Cardiac septum (tissue), 1 donor: ENCODE data around the gene PKNOX2. TPM values are rescaled to one million over a fixed set of nuclear protein-coding genes. Genes with fewer than 3 reads are reported as not detected.

Experiments used
- DNase-seq: peaks from one replicate; pipeline ENCODE4 v3.0.0-alpha.2; 2020; ENCODE audit warnings: low spot score
- intact Hi-C: fragments of 100-400 bp; cut with DNase I; formaldehyde crosslinking; loops from one replicate; pipeline ENCODE4 v1.14.0; 2022
- total RNA-seq: library from RNA; stranded (reverse); fragmentation: NEBNext Ultra II Directional; extraction: Animal tissue kit (Norgen Biotek cat#: 25700); gene quantifications from one replicate; pipeline ENCODE4 v1.2.1, GENCODE V29; 2021
- donor health status: DM: no; HTN: no; CAD: no.

PKNOX2 gene
- total RNA-seq, 1 donor from 2014 or later: 7.1 TPM

DNA sequence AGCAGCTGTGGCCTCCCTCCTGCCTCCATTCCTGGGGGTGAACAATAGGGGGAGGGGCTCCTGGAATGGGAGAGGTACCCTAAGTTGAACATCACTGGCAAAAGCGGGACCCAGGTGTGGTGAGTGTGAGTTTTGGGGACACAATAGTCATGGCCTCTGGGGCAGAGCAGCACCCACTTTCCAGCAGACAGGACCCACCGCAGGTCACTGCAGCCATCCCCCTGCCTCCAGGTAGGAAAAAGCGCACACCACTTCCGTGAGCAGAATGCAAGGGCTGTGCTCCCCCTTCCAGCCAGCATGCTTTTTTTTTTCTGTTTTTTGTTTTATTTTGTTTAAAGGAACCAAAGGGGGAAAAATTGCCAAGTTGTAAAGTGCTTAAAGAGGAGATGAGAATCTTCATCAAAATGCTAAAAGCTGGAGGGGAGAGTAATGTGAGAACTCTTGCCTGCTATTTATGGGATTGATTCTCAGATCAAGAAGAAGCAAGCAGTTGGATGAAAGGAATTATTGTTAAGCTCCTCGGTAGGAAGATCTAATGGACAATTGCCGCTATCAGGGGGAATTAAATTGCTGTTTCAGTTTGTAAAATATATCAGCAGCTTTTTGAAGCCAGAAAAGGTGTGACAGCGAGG lies 178.7 kb downstream of the PKNOX2 start:
- peak; percentile 74 for DNase-seq
- intact Hi-C loops: no loop called here

DNA sequence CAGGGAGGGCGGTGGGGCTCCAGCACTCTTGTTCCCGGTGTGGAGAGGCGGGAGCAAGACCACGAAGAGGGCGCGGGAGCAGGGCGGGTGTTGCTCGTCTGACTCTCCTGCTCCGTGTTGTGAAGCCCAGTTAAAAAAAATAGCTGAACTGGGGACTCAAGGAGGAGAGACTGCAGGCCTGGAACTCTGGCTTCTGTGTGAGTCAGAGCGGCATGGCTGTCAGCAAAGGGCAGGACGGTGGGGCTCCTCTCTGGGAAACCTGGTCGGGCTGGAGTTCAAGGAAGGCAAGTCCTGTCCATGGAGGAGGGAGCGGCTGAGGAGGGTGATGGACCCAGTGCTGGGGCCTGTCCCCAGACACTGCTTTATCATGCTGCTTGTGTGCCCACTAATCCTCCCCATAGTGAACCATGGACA lies 179.2 kb downstream of the PKNOX2 start:
- intact Hi-C loops: no loop called here
- no peak for DNase-seq

DNA sequence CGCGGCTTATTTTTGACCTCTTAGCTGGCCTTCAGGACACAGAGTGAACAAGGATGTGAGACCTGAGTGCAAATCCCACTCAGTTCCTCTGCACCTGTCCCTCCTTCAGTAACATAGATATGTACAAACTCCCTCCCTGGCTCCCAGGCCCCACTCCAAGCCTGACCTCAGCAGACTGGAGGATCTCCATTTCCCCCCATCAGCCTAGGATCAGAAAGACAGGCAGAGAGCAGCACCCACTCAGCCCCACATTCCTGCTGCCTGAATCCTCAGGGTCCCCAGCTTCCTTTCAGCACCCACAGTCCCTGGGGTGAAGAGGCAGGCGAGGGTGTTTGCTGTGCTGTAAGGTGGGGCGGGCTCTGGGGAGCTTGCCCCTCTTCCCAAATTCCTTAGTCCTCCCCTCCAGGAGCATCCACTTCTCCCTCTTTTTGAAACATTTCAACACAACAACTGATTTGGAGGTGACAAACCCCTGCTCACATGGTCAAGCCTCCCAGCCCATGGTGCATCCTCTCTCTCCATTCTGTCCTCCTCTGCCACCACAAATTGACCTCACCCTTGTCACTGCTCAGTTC lies 180.4 kb downstream of the PKNOX2 start:
- intact Hi-C loops: loop anchor here (1.0 to 5.0 kb wide), 3 partner anchors 62 to 181 kb away; partner anchors contain the start of gene PKNOX2
- DNase-seq: no peak

DNA sequence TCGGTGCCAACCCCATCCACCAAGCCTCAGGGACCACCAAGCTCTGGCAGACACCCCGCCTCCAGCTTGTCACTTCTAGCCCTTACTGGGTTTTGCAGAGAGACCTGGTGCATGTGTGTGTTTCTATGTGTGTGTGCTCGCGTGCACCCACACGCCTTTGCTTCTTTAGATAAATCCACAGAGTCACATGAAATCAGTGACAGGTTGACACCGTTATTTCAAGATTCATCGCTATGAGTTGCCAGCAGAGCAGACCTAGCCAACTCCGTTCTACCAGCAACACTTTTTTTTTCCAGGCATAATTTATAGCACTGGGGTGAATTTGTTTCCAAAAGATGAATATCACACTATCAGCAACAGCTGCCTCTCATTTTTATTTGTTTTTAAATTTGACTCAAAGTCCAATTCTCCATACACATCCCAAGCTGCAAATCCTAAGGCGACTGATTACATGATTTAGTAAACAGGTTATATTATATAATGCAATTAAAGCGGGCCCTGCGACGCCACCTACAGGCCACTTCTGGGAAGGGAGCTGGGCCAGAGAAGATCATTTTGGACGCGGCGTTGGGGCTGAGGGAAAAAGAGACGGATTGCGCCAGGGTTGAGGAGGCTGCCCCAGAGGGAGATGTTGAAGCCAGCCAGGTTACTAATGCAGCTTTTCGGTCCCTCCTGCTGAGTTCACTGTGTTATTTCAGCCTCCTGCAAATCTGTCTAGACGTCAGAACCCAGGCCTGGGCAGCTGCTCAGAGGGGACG lies 181.0 kb downstream of the PKNOX2 start:
- intact Hi-C loops: loop anchor here (1.0 to 5.0 kb wide), 3 partner anchors 62 to 181 kb away; partner anchors contain the start of gene PKNOX2
- peak; percentile 87 for DNase-seq

DNA sequence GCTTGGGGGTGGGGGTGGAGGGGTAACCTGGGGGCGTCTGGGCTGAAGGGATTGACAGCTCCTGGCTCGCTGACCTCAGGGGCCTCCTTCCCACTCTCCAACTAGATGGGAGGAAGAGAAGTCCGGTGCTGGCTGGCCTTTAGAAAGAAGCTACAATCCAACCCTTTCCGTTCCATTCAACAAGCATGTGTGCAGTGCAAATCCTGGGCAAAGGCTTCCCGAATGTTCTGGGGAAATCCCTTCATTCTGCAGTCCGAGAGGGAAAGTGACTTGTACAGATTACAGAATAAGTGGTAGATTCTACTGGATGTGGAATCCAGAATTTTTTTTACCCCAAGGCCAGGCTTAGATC lies 181.6 kb downstream of the PKNOX2 start:
- no peak for DNase-seq
- intact Hi-C loops: loop anchor here (5.0 kb wide), 2 partner anchors 61 to 81 kb away; no protein-coding TSS in a partner anchor

DNA sequence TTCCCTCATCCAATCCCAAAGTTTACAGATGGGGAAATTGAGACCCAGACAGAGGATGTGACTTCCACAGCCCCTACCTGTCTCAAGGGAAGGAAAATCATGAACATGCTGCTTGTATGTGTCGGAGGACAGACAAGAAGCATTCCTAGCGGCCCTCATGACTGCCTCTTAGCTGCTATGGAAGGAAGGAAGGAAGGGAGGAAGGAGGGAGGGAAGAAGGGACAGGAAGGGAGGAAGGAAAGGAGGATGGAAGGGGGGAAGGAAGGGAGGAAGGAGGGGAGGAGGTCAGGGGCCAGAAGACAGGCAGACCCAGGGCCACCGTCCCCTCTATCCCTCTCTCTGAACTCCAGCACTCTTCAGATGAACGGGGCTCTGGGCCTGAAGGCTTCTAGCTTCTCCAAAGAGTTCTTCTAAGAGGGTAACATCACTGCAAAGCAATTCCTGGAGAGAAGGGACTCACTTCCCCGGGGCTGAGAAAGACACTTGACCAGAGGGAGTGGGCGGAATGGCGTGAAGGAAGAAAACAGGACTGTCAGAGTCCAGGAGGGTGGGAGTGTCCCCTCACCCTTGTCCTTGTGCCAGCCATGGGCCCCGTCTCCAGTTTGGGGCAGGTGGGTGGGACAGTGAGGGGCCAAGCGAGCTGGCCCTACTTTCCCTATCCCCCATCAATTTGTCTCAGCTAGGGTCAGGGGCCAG lies 182.2 kb downstream of the PKNOX2 start:
- no peak for DNase-seq
- intact Hi-C loops: loop anchor here (5.0 kb wide), 2 partner anchors 61 to 81 kb away; no protein-coding TSS in a partner anchor

DNA sequence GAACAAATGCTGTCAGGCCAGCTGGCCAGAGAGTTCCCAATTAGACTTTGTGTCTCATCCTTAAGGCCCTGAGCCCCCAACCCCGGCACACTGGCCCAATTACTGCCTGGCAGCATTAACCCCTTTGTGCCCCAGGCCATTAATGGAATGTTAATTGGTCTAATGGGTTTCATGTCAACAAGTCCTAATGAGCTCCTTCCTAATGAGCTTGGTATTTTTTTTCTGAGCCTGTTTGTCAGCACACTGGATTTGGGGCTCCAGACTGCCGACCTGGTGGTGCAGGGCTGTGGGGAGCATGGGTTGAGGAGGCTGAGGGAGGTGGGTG lies 182.7 kb downstream of the PKNOX2 start:
- no peak for DNase-seq
- intact Hi-C loops: loop anchor here (5.0 kb wide), 2 partner anchors 60 to 80 kb away; no protein-coding TSS in a partner anchor

DNA sequence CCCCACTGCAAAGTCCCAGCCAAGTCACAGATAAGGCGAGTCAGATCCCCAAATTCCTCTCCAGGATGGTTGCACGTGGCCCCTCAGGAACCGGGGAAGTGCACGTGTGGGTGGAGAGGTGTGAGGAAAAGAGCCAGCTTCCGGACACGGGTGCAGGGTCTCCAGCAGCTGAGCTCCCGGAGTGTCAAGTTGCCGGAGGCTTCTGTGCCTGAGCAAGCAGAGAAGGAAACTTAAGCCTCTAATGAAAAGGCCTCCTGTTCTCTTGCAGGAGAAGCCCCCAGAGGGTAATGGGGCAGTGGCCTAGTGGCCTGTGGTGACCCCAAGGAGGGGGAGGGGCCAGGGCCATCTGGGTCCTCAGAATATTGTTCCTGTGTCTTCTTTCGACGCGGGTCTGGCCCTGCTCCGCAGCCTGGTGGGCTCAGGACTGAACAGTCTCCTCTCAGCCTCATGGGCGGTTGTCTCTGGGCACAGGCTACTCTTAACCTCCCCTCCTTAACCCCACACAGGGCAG lies 183.6 kb downstream of the PKNOX2 start:
- DNase-seq: no peak
- intact Hi-C loops: loop anchor here (2.0 to 5.0 kb wide), 3 partner anchors 59 to 257 kb away; no protein-coding TSS in a partner anchor

DNA sequence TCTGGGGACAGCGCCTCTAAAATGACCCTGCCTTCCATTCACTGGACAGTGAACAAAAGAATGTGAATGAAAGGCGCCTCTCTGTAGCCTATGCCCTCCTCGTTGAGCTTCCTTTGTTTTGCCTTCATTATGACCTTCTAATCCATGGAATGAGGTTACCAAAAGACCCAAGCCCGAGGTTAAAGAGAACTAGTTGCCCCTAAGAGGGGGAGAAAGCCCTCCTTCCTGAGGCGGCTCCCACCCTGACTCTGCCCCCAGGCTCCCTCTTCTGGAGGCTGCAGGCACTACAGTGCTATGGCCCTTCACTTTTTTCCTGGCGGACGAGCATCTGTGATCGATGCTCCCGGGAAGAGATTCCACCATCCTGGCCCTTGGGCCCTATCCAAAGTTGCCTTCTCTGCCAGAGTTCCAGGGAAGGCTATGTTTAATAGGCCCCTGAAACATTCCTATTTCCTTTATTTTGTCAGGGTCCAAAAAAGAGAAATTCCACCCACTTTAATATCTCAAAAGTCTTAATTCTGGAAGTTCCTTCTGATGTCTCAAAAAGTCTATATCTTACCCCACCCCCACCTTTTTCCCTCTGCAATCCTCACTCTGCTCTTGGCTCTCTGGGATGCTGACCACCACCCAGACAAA lies 184.2 kb downstream of the PKNOX2 start:
- intact Hi-C loops: loop anchor here (2.0 to 5.0 kb wide), 3 partner anchors 59 to 258 kb away; no protein-coding TSS in a partner anchor

DNA sequence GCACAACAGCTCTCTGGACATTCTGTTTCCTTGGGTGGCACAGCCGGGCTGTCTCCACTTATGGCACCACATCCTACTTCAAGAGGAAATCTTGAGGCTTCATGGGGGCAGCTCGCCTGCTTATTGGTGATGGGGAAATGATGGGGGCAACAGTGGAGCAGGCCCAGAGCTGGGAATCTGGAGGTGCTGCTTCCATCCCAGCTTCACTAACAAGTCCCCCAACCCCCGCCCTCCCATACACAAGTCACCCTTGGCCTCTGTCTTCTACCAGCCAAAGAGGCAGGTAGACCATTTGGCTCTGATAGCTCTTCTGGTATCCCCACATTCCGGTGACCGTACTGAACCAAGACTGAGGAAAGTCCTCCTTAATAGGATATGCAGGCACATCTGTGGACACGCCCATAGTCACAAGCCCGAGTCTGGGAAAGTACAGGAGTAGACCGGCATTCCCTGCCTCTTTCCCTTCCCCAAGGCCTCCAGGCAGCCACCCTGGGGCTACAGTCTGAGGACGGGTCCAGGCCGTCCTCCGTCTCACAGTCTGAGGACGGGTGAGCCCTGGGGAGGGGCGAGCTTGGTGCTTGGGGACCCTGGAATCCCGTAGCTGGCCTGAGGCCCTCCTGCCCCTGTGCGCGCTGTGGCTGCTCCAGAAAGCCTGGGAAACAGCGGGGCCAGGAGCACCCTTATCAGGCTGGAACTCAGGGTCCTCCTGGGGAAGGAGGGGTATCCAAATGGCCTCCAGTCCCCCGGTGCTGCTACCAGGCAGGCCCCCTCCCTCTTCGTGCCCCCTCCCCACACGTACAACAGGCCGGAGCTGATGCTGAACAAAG lies 185.9 kb downstream of the PKNOX2 start:
- intact Hi-C loops: no loop called here
- no peak for DNase-seq

More for the DNA sequence above, 184.2 kb downstream of the PKNOX2 start:
- DNase-seq: no peak

DNA sequence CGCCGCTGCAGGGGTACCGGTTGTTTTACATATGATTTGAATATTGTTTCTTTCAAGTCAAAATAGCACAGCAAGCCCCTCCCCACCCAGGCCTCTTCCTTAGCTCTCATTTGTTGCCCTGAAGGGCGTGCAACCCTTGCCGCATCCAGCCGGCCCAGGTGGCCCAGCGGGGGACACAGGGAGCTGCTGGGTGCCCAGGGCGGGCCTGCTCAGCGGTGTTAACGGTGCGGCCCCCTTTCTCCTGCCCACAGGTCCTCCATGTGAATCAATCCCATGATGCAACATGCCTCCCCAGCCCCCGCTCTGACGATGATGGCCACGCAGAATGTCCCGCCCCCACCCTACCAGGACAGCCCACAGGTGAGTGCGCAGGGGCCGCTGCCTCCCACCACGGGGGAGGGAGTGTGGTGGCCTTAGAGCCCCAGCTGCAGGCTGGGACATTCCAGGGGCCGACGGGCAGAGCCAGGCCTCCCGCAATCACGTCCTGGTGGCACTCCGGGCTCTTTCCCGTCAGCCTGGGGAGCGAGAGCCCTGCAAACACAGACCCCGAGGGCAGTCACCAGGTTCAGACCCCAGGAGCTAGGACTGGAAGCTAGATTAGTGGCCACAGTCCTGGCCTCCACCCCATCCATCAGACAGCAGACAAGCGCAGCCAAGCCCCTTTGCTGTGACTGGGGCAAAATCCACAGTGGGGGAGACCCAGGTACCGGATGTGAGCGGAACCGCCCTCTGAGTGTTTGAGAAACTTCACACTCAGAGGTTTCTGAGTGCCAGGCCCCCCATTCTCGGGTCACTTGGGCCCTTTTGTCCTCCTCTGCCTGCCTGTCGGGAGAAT lies 186.7 kb downstream of the PKNOX2 start:
- DNase-seq: no peak
- intact Hi-C loops: no loop called here

DNA sequence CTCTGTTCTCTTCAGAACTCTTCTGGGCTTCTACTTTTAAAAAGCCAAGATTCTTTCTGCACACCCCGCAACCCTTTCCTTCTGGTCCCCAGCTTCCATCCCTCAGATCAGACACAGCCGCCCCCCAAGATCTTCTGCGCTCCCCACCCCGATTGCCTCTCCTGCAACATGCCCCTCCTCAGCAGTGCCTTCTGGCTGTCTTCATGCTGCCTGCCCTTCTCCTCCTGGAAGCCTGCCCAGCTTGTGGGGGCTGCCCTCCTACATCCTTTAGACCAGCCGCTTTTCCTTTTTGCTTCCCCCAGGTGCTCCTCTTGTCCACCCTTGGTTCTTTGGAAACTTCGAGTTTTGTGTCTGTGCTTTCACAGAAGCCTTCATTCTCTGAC lies 187.3 kb downstream of the PKNOX2 start:
- intact Hi-C loops: no loop called here
- no peak for DNase-seq

DNA sequence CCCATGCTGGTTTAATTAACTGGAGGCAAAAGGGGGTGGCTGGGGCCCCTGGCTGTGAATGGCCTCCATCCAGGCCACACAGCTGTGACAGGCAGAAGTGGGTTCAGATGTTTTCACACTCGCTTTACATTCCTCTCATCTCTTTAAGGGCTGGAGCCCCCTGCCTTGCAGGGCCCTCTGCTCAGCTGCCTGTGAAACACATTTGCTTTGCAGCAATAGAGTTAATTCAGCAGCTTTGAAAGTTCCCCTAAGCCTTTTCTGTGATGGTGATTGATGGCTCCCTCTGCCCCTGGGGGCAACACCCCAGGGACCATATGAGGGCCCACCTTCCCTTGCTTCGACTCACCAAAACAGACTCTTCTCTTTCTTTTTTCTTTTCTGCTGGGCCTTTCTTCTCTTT lies 192.2 kb downstream of the PKNOX2 start:
- intact Hi-C loops: no loop called here
- DNase-seq: no peak

DNA sequence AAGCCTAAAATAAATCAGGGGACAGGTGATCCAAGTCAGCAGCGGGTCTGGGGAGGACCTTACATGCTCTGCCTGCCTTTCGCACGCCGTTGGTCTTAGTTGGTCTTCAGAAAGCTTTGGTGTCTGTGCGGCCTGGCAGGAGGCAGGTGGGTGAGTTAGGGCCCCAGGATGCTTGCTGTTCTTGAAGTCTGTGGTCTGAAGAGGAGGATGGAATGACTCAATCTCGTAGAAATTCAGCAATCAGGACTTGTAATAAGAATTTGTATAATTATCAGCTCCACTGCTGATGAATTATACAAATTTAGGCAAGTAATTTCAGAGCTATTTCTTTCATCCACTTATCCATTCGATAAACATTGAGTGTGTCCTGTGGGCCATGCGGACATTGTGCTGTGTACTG lies 193.0 kb downstream of the PKNOX2 start:
- intact Hi-C loops: no loop called here
- no peak for DNase-seq

DNA sequence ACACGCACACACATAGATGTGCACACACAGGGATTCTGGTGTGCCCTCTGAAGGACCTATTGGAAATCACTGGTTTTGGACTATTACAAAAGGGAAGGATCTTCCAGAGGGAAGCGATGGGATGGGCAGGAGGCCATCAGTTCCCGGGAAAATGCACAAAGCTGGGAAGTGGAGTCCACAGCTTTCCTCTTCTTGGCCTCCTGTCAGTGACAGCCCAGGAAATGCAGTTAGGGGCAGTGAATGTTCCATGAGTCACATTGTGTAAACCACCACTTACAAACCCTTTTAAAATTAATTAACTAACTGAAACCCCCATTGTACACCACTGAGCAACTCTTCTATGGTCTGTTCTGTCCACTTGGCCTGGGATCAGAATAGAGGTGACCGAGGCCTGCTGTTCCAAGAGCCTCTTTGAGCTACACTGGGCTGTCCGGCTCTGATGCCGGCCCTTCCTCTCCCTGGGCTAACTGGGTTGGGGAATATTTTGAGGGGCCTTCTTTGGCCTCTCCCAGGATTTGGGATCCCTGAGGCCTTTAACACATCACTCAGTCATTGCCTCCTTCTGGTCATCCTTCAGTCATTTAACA lies 193.8 kb downstream of the PKNOX2 start:
- intact Hi-C loops: no loop called here
- DNase-seq: no peak

DNA sequence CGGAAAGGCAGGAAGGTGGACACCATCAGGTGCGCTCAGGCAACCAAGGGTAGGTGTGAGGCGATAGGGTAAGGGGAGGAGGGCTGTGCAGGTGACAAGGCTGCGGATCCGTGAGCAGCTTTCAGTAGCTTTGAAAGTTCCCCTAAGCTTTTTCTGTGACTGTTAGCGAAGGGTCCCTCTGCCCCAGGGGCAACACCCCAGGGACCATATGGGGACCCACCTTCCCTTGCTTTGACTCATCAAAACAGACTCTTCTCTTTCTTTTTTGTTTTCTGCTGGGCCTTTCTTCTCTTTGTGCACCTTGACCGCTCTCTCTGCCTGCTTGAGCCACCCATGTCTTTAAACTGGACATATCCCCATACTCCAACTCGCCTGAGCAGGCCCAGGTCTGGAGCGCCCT lies 194.6 kb downstream of the PKNOX2 start:
- intact Hi-C loops: no loop called here
- no peak for DNase-seq

DNA sequence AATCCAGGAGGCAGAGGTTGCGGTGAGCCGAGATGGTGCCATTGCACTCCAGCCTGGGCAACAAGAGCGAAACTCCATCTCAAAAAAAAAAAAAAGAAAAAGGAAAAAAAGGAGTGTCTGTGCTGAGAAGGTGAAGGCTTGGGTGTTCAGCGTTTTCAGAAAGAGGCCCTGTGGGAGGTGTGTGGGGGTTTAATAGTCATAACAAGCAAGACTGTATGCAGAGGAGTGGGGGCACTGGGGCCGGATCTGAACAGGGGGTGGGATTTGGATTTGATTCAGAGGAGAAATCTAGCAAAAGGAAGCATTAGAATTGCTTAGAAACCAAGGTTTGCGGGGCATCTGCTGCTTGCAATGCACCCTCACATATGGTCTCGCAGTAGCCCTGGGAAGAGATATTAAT lies 195.5 kb downstream of the PKNOX2 start:
- intact Hi-C loops: no loop called here
- no peak for DNase-seq
